Keratinocyte (primary cell): ENCODE data around the gene ST8SIA2. TPM values are rescaled to one million over a fixed set of nuclear protein-coding genes. Genes with fewer than 3 reads are reported as not detected.

Source experiments
- DNase-seq: peaks from one replicate; pipeline ENCODE4 v3.0.0-alpha.2; 2011; ENCODE audit warnings: low read depth, missing footprints, low spot score
- FAIRE-seq: peaks from 2 replicates; lab custom pipeline; 2011; peaks lifted over from hg19 to GRCh38; lab: Jason Lieb, UNC
- H2AFZ ChIP-seq: 2 replicates; pipeline ENCODE4 v1.6.0; 2012; ENCODE audit warnings: low read length, control low read depth, inconsistent platforms; ENCODE audit not compliant: control insufficient read depth
- H3K27ac ChIP-seq: 2 replicates; pipeline ENCODE4 v1.5.1; 2011; ENCODE audit warnings: low read length; ENCODE audit not compliant: control insufficient read depth, insufficient read depth
- H3K27me3 ChIP-seq: 3 replicates; pipeline ENCODE4 v1.6.0; 2011; ENCODE audit warnings: low read length; ENCODE audit not compliant: control insufficient read depth, insufficient read depth; ENCODE audit errors: extremely low read depth
- H3K36me3 ChIP-seq, 2 experiments: 2 replicates in 1 of 2; 3 replicates in 1 of 2; pipeline ENCODE4 v1.5.1; 2011; ENCODE audit warnings: low read length in 2 of 2, mild to moderate bottlenecking in 1 of 2; ENCODE audit not compliant: control insufficient read depth in 2 of 2, insufficient read depth in 2 of 2; ENCODE audit errors: extremely low read depth in 1 of 2
- H3K4me1 ChIP-seq: 3 replicates; pipeline ENCODE4 v1.5.1; 2011; ENCODE audit warnings: low read length; ENCODE audit not compliant: control insufficient read depth, insufficient read depth; ENCODE audit errors: extremely low read depth
- H3K4me2 ChIP-seq: 3 replicates; pipeline ENCODE4 v1.6.0; 2011; ENCODE audit warnings: low read depth, low read length; ENCODE audit not compliant: control insufficient read depth, insufficient read depth; ENCODE audit errors: extremely low read depth
- H3K4me3 ChIP-seq, 3 experiments: fragments of 200-600 bp in 1 of 3; sonication (generic) in 1 of 3; 2 replicates in 2 of 3; 3 replicates in 1 of 3; pipeline ENCODE4 v1.5.1; 2011 to 2016; ENCODE audit warnings: low read length in 3 of 3, mild to moderate bottlenecking in 3 of 3, control low read depth in 2 of 3, inconsistent platforms in 1 of 3, low read depth in 1 of 3, mixed read lengths in 1 of 3, mixed run types in 1 of 3, moderate library complexity in 1 of 3; ENCODE audit not compliant: control insufficient read depth in 2 of 3, insufficient read depth in 2 of 3; ENCODE audit errors: extremely low read depth in 1 of 3
- H3K79me2 ChIP-seq: 2 replicates; pipeline ENCODE4 v1.6.0; 2012; ENCODE audit warnings: low read length; ENCODE audit not compliant: control insufficient read depth, insufficient read depth
- H3K9ac ChIP-seq: 3 replicates; pipeline ENCODE4 v1.6.0; 2011; ENCODE audit warnings: low read length; ENCODE audit not compliant: control insufficient read depth, insufficient read depth; ENCODE audit errors: extremely low read depth
- H3K9me1 ChIP-seq: 3 replicates; pipeline ENCODE4 v1.6.0; 2011; ENCODE audit warnings: low read length; ENCODE audit not compliant: control insufficient read depth, insufficient read depth; ENCODE audit errors: extremely low read depth
- H3K9me3 ChIP-seq: 2 replicates; pipeline ENCODE4 v1.5.1; 2012; ENCODE audit warnings: low read depth, low read length; ENCODE audit not compliant: control insufficient read depth
- H4K20me1 ChIP-seq: 3 replicates; pipeline ENCODE4 v1.6.0; 2011; ENCODE audit warnings: low read length; ENCODE audit not compliant: control insufficient read depth, insufficient read depth; ENCODE audit errors: extremely low read depth
- EZH2 ChIP-seq: IDR thresholded peaks from one replicate; pipeline ENCODE4 v1.6.1; 2012; ENCODE audit warnings: inconsistent platforms, mild to moderate bottlenecking, low read length, moderate library complexity
- dilution Hi-C: fragments of 300-500 bp; cut with MboI; formaldehyde crosslinking; loops from one replicate; pipeline ENCODE4 v1.7.0; 2020; ENCODE audit warnings: low sequenced_read_pairs; ENCODE audit not compliant: extremely low pct_ligation_motif_present
- polyA plus RNA-seq, 5 experiments: library from polyadenylated mRNA; depleted of rRNA in 3 of 5; stranded (reverse) in 3 of 5; stranded (forward) in 1 of 5; unstranded in 1 of 5; fragments of >200 nt; gene quantifications; 1 replicate in 1 of 5; 2 replicates in 3 of 5; 3 replicates in 1 of 5; pipeline versions ENCODE4 v1.2.1 to v1.2.3, GENCODE V29; 2011 to 2012; ENCODE audit warnings: missing spikeins in 2 of 5, low read depth in 1 of 5, low replicate concordance in 1 of 5
- TF ChIP-seq, protein P1 (sequence below), 3 experiments: IDR thresholded peaks in 1 of 3; conservative IDR thresholded peaks in 1 of 3; optimal IDR thresholded peaks in 1 of 3; 2 replicates in 2 of 3; 3 replicates in 1 of 3; pipeline versions ENCODE3 to v1.5.1; 2011; ENCODE audit warnings: low read length in 3 of 3, mild to moderate bottlenecking in 3 of 3, moderate library complexity in 2 of 3, control low read depth in 1 of 3, inconsistent platforms in 1 of 3; ENCODE audit not compliant: insufficient read depth in 2 of 3; ENCODE audit errors: extremely low read depth in 1 of 3

The ST8SIA2 gene
- polyA plus RNA-seq, 1 donor (not counting 4 experiments of a cell fraction or from before 2014, with no cell fraction given): 0.22 TPM

DNA sequence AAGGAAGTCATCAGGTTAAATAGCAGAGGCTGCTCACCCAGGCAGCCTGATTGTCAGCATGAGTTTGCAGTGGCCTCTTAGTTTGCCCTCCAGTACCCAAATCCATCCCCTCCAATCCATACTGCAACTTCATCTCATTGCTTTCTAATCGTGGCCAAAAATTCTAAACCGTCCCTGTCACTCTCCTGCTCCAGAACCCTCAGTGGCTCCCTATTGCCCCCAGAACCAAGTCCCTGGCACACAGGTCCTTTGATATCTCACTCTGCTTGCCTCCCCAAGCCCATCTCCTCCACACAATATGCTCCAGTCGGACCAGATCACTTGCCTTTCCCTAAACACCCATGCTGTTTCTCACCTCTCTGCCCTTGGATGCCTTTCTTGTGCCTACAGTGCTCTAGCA is 49.7 kb downstream of the ST8SIA2 start:
- H3K4me2 ChIP-seq: no peak overlapping the region
- FAIRE-seq: no peak
- H2AFZ ChIP-seq: no peak overlapping the region
- H3K36me3 ChIP-seq: no peaks in the 10 kb centered on the region
- dilution Hi-C loops: no loop called here
- no peak overlapping the region for H3K27ac ChIP-seq
- H3K9me1 ChIP-seq: no peaks in the 10 kb centered on the region
- no peaks in the 10 kb centered on the region for H3K79me2 ChIP-seq
- no peaks in the 10 kb centered on the region for H4K20me1 ChIP-seq
- no peak overlapping the region for H3K4me3 ChIP-seq
- no peaks in the 10 kb centered on the region for H3K9me3 ChIP-seq
- TF ChIP-seq EZH2: no peak
- TF ChIP-seq, protein P1, sequence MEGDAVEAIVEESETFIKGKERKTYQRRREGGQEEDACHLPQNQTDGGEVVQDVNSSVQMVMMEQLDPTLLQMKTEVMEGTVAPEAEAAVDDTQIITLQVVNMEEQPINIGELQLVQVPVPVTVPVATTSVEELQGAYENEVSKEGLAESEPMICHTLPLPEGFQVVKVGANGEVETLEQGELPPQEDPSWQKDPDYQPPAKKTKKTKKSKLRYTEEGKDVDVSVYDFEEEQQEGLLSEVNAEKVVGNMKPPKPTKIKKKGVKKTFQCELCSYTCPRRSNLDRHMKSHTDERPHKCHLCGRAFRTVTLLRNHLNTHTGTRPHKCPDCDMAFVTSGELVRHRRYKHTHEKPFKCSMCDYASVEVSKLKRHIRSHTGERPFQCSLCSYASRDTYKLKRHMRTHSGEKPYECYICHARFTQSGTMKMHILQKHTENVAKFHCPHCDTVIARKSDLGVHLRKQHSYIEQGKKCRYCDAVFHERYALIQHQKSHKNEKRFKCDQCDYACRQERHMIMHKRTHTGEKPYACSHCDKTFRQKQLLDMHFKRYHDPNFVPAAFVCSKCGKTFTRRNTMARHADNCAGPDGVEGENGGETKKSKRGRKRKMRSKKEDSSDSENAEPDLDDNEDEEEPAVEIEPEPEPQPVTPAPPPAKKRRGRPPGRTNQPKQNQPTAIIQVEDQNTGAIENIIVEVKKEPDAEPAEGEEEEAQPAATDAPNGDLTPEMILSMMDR (optimal IDR thresholded peaks at IDR 0.05 in 1 of 3, IDR thresholded peaks at IDR 0.05 in 1 of 3, conservative IDR thresholded peaks at IDR 0.05 in 1 of 3; ENCODE audit: extremely low read depth in 1 of 3, insufficient read depth in 2 of 3, low read length in 3 of 3): no peak
- no peaks in the 10 kb centered on the region for H3K27me3 ChIP-seq
- no peaks in the 10 kb centered on the region for H3K4me1 ChIP-seq
- DNase-seq: no peak
- no peak overlapping the region for H3K9ac ChIP-seq

DNA sequence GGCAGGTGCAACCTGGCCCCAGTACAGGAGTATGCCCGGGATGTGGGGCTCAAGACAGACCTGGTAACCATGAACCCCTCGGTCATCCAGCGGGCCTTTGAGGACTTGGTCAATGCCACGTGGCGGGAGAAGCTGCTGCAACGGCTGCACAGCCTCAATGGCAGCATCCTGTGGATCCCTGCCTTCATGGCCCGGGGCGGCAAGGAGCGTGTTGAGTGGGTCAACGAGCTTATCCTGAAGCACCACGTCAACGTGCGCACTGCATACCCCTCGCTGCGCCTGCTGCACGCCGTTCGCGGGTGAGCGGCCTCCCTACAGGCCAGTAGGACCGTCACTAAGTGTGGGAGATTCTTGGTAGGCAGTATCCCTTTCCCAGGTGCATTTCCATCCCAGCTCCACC is 51.0 kb downstream of the ST8SIA2 start:
- TF ChIP-seq, protein P1 (optimal IDR thresholded peaks at IDR 0.05 in 1 of 3, IDR thresholded peaks at IDR 0.05 in 1 of 3, conservative IDR thresholded peaks at IDR 0.05 in 1 of 3; ENCODE audit: extremely low read depth in 1 of 3, insufficient read depth in 2 of 3, low read length in 3 of 3): no peak
- no peak for TF ChIP-seq EZH2
- Histone ChIP-seq H3K79me2 (no peaks in the 10 kb centered on the region), H2AFZ (no peak overlapping the region), H3K9ac (no peak overlapping the region), H3K27me3 (no peaks in the 10 kb centered on the region), H3K36me3 (no peaks in the 10 kb centered on the region), H3K4me2 (no peak overlapping the region), H3K9me1 (no peaks in the 10 kb centered on the region), H3K4me1 (peaks cover 5% of the 10 kb centered on the region), H3K4me3 (no peak overlapping the region), H4K20me1 (no peaks in the 10 kb centered on the region), H3K27ac (no peak overlapping the region), H3K9me3 (no peaks in the 10 kb centered on the region)
- dilution Hi-C loops: no loop called here
- DNase-seq: no peak
- FAIRE-seq: no peak
